HPDE6-E6E7 (cell line): ENCODE measurements around the gene LAMA2.
A peak's percentile ranks its signal among the peaks of the same experiment; 100 is the strongest.

Source experiments
- DNase-seq: peaks from one replicate; pipeline ENCODE4 v3.0.0; 2011; ENCODE audit warnings: missing footprints; ENCODE audit errors: extremely low spot score

Gene LAMA2

DNA sequence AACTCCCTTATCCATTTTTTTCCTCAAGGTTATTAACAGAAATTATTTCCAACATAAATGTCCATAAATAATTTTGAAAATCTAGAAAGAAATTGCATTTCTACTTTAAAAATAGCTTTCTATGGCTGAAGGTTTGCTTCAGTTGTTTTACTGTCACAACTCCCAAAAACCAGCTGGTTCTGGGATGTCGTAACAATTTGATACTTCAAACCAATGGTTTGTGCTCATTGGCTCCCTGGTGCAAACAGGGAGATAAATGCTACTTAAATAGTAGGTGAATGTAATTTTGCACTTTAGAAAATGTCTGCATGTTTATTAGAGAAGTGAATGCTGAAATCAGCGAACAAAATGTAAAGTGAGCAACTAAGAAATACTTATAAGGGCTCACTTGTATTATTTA is 31.1 kb downstream of the LAMA2 start:
- DNase-seq: no peak

DNA sequence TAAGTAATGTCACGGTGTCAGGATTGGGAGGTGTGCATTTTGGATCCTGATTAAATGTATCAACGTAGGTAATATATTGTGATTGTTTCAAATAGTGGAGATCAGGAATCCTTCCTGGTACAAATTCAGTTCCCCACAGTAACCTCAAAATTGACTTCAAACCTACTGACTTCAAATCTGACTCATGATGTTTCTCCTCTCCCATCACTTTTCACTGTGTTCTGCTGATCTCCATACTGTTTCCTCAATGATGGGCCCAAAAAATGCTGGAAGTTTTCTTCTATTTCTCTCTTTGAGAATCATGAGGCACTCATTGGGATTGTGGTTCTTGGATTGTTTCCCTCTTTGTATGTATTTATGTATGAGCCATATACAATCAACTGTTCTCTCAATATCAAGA is 35.9 kb downstream of the LAMA2 start:
- DNase-seq: no peak

GRCh38 chr6:128919412-128920180 is 36.7 kb downstream of the LAMA2 start:
- DNase-seq: no peak

GRCh38 chr6:128925765-128926164 is 42.8 kb downstream of the LAMA2 start:
- DNase-seq: no peak

DNA sequence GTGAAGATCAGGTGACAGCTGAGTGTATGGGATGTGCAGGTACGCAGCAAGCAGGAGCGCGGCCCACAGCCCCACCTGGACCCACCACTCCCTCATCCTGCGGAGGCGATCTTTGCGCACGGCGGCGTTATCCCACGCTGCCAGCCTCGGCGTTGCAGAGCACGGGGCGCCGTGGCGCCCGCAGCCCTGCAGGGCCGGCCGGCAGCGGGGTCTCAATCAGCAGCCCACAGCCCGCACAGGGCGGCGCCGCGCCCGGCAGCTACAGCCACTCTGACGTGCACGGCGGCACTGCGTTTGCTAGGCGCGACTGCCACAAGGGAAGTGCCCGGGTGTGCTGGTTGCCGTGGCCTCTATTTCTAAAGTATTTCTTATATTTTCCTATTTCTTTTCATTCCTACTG is 46.9 kb downstream of the LAMA2 start:
- no peak for DNase-seq

DNA sequence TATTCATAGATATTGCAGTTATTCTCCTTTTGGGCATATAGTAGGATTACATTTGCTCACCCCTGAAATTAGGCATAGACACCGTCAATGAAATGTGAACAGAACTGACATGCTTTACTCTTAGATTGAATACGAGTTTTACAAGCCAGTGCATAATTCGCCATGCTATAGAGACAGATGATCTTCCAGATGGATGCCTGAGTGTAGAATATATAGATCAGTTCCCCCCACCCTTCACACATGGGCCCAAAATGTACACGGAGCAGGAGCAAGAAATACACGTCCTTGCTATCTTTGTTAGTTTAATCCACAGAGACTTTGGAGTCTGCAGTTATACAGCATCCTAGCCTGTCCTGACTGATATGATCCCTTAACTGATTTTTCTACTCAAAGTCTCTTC is 47.4 kb downstream of the LAMA2 start:
- DNase-seq: no peak

DNA sequence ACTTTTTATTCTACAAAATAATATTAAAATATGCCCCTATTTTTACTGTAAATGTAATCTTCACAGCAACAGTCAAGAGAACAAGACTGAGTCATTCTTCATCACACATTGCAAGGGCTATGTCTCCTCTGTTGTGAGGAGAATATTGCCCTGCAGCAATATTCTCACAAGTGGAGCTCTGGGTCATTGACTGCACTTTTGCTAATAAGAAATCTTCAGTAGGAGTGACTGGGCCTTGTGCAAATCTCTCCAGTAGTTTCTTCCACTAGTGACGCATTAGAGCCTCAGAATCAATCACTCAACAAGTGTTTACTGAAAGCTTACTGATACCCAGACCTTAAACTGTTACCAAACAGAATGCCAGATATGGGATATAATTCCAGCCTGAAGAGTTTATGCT is 49.1 kb downstream of the LAMA2 start:
- DNase-seq: peak; percentile 61

DNA sequence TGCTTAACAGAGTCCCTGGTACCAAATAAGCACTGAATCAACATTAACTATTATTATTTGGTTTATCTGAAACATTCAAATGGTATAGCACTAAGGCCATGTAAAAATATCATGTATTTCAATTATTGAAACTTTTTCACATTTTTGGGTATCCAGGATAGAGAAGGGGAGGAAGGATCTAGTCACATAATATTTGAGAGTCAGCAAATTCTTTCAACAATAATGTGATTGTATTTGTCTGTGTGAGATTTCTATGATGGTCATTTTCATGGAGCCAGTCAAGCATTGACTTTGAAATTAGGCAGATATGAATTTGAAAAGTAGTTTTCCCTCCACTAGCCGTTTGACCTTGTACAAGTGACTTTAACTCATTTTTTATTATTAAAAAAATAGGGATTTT is 67.9 kb downstream of the LAMA2 start:
- no peak for DNase-seq

DNA sequence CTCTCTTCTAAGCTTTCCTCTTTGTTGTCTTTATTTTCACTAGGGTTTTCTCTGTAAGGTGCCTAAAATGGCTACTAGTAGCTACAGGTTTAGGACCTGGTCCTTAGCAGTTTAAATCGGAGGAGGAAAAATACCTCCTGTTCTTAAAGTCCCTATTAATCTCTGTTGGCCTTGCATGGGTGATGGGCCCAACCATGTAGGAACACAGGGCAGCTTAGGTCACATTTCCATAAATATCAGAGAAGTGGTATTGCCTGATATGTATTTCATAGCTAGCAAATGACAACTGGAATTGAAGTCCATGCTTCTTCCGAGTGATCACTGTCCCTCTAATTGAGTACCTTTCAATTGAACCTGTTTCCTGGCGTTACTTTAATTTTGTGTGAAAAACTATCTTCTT is 70.0 kb downstream of the LAMA2 start:
- DNase-seq: no peak

DNA sequence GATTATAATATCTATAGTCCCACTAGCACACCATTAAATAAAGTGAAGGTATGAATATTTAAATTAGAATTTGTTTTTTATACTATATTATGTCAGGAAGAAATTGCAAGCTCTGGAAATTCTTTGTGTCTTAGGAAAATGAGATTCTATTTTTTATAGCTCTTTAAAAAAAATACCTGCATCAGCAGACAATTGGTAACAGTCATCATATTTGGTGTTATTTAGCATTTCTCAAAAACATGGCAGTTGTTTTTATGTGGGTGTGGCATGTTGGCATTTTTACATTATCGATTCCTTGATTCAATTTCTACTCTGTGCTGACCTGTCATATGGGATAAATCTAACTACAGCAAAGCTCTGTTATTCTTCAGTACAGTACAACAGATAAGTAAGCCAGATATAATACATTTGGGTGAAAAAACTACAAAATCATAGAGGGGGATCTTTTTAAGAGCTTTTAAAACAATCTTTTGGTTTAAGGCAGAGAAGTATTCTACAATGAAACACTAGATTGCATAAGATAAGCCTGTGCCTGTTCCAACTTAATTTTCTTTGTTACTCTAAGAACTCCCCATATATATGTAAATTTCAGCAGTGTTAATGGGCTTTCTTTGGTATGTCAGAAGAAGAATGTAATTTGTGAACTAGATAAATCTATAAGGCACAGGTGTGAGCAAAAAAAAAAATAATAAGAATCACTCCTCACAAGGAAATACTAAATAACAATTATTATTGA is 71.5 kb downstream of the LAMA2 start:
- DNase-seq: no peak

- DNase-seq: no peak
These were observed 80.6 kb downstream of the LAMA2 start for GRCh38 chr6:128963561-128963960.

- DNase-seq: no peak
These were observed 81.4 kb downstream of the LAMA2 start for GRCh38 chr6:128964233-128964755.

GRCh38 chr6:128964771-128965170 is 81.8 kb downstream of the LAMA2 start:
- no peak for DNase-seq

DNA sequence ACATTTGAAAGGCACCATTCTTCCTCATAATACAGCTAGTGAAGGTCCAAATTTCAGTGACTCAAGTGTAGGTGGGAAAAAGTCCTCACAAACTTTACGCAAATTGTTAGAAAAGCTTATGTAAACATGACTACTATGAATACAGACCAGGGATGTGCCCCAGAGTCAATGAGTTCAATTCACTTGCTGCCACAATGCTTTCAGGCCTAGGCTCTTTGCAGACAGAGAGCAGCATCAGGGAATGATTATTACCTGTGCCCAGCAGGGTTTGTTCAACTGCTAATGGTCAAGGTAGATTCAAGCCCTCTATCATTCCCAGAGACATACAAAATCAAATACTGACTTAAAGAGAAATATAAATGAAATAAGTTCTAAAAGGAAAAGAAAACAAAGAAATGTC is 84.0 kb downstream of the LAMA2 start:
- no peak for DNase-seq

DNA sequence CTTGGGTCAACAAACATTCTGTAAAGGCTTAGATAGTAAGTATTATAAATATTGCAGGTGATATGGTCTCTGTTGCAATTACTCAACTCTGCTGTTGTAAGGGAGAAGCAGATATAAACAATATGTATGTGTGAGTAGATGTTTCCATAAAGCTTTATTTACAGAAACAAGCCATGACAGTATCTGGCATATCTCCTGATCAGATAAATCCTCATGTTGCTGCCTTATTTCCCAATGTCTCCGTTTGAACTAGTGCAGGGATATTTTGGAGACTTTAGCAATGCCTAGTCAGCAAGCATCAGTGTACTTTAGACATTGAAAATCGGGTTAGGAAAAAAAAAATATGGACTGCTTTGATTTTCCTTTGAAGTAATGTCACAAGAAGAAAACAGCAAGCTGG is 96.1 kb downstream of the LAMA2 start:
- DNase-seq: no peak

DNA sequence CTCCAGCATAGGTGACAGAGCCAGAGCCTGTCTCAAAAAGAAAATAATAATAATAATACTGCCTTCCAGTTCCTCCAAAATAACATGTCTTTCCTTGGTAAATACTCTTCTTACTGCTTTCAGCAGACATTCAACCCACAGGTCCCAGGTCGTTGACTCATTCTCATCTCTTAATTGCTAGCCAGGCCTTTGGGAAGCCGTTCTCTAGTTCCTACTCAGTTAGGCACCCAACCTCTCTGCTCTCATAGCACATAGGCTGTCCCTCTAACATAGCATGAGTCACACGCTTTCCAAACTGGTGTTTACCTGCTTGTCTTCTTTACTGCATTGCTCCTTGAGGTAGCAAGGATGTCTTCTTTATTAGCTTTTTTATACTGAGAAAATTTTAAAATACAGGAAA is 98.8 kb downstream of the LAMA2 start:
- DNase-seq: no peak

GRCh38 chr6:128990360-128990759 is 107.4 kb downstream of the LAMA2 start:
- no peak for DNase-seq

DNA sequence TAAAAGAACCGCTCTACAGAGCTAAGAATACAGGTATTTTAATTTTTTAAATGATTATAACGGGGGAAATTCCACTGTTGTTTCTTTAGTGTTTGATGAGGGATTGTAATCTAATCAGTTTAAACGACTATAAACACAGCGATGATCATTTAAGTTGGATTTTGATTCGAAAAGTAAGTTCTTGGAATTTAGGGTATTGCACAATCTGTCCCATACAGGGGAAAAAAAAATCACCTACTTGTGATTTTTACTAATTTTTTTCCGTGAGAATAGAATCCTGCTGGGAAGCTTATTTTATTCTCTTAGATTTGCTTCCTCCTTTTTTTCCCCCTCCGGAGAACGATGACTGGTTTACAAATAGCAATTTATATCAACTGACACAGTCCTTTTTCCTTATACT is 108.0 kb downstream of the LAMA2 start:
- DNase-seq: no peak

- no peak for DNase-seq
These were observed 110.2 kb downstream of the LAMA2 start for GRCh38 chr6:128993166-128993565.

- DNase-seq: no peak
These were observed 114.9 kb downstream of the LAMA2 start for GRCh38 chr6:128997880-128998279.

DNA sequence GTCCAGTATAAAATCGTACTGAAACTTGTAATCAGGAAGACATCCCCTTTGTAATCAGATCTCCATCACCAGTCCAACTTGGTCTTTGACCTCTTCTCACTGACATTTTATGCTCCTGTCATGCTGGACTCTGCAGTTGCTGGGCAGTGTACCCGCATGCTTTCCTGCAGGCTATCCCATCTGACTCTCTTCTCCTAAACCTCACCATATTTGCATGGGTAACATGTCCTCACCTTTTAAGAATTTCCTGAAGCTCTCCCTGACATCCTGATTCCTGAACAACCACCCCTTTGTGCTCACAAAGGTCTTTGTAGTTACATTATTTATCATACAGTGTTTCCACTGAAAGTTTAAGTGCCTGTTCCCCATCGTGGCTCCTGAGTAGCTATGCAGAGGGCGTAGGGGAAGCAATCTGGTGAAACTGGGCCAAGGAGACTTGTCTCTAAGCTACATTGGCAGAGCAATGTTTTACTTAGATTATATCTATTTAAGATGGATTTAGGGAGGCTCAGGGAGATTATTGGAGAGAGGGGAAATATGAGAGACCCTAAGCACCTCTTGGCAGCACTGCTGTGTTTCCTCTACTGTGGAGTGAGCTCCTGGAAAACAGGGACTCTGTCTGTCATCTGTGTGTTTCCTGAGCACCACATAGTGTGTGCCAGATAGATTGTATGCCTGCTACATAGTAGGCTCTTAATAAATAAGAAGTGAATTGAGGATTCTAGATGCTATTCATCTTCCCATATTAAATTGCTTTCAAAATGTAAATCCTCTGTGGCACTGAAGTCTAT is 124.0 kb downstream of the LAMA2 start:
- DNase-seq: no peak

- DNase-seq: no peak
These were observed 124.9 kb downstream of the LAMA2 start for GRCh38 chr6:129007701-129008373.
